Muscle of leg (tissue), 11 donors: ENCODE measurements around the gene OPRL1. TPM values are rescaled to one million over a fixed set of nuclear protein-coding genes. Genes with fewer than 3 reads are reported as not detected.
"Not testable (repeated sequence)": the region's sequence is repeated elsewhere in the genome, so short reads cannot be mapped to it uniquely, and the experiment has no call there.

Experiments
- DNase-seq: peaks from one replicate; pipeline ENCODE4 v3.0.0; 2013
- H3K27ac ChIP-seq: one replicate; pipeline ENCODE4 v1.5.1; 2013; ENCODE audit warnings: mild to moderate bottlenecking, low read length, control low read depth
- H3K27me3 ChIP-seq: one replicate; pipeline ENCODE4 v1.6.1; 2013; ENCODE audit warnings: low read length; ENCODE audit not compliant: control insufficient read depth, insufficient read depth
- H3K36me3 ChIP-seq: one replicate; pipeline ENCODE4 v1.6.1; 2013; ENCODE audit warnings: low read length; ENCODE audit not compliant: control insufficient read depth, insufficient read depth
- H3K4me1 ChIP-seq: one replicate; pipeline ENCODE4 v1.6.1; 2013; ENCODE audit warnings: low read length; ENCODE audit not compliant: control insufficient read depth, insufficient read depth
- H3K4me3 ChIP-seq: one replicate; pipeline ENCODE4 v1.5.1; 2013; ENCODE audit warnings: low read length, control low read depth
- H3K9me3 ChIP-seq: replicated peaks from 2 replicates; pipeline ENCODE4 v1.6.1; 2013; ENCODE audit warnings: low read depth, low read length; ENCODE audit not compliant: control insufficient read depth
- WGBS: methylation state at CpG from one replicate; pipeline ENCODE4 v1.1.5; 2013; ENCODE audit warnings: missing lambda C conversion rate; ENCODE audit not compliant: insufficient coverage; 5-methylcytosine and 5-hydroxymethylcytosine counted together
- polyA plus RNA-seq, 8 donors: library from polyadenylated mRNA; unstranded; fragments of 120-200 nt; gene quantifications; one replicate each; pipeline versions ENCODE4 v1.2.1 to v1.2.3, GENCODE V29; 2013; ENCODE audit warnings: inconsistent platforms in 1 of 8, low replicate concordance in 1 of 8; ENCODE audit not compliant: insufficient read length in 8 of 8, insufficient read depth in 1 of 8
- total RNA-seq: library from RNA; stranded (reverse); fragments of 120-200 nt; gene quantifications from one replicate; pipeline ENCODE4 v1.2.4, GENCODE V29; 2013

Gene OPRL1
- total and polyA plus RNA-seq, 9 donors, result 0.93 to 1.4 (median 1.3) TPM

DNA sequence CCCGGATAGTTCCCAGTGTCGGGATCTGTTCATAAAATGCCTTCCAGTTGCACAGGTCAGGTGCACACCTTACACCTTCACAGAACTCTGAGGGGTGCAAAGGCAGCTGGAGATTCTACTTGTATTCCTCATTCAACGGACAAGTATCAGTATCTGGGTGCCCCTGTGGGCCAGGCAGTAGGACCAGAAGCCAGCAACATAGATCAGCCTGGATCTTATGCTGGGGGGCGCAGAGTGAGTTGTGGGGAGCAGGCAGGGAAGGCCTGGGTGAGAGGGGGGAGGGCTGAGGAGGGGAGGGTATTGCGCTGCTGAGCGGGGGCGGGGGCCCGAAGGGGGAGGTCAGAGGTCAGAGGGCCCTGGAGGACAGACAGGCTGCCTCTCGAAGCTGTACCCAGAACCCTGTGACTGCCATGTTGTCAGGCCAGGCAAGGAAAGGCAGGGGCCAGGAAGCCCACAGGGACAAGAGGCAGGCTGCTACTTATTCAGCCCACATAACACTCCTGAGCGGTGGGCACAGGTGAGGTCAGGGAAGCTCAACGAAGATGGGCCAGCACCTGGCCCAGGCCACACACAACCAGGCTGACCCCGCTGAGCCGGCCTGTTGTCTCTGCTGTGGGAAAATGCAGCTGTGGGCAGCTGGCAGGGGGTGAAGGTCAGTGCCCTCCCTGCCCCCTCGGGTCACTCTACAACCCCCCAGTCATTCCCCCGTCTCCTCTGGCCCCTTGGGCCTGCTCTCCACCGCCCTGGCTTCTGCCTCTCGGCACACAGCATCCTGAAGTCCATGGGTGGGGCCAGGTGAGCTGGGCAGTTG lies 1.1 kb downstream of the OPRL1 start:
- Histone ChIP-seq H3K4me3 (peak overlapping the region; percentile 40), H3K4me1 (peaks cover 42% of the 10 kb centered on the region), H3K27me3 (peaks cover 44% of the 10 kb centered on the region), H3K27ac (no peak overlapping the region), H3K9me3 (no peaks in the 10 kb centered on the region), H3K36me3 (no peaks in the 10 kb centered on the region)
- no peak for DNase-seq
- WGBS, result 58% methylated on average over 10 of the region's 17 CpGs

DNA sequence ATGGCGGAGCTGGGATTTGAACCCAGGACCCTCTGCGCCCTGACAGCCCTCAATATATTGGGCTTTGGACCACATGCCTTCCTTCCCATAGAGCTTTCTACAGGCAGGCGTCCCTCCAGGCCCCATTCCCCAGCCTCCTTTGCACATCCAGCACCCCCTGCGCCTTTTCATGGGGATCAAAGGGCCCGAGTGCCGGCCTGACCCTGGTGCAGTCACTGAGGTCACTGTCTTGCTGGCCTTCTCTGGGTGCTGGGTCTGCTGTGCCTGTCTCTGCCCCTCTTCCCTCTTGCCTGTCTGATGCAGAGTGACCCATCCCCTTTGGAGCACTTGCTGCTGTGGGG lies 1.7 kb downstream of the OPRL1 start:
- Histone ChIP-seq H3K27ac (no peak overlapping the region), H3K9me3 (peaks cover under 1% of the 10 kb centered on the region), H3K4me3 (no peak overlapping the region), H3K36me3 (no peaks in the 10 kb centered on the region), H3K4me1 (peaks cover 42% of the 10 kb centered on the region), H3K27me3 (peaks cover 49% of the 10 kb centered on the region)
- DNase-seq, result no peak
- WGBS, result 83% methylated on average over 6 of the region's 6 CpGs

DNA sequence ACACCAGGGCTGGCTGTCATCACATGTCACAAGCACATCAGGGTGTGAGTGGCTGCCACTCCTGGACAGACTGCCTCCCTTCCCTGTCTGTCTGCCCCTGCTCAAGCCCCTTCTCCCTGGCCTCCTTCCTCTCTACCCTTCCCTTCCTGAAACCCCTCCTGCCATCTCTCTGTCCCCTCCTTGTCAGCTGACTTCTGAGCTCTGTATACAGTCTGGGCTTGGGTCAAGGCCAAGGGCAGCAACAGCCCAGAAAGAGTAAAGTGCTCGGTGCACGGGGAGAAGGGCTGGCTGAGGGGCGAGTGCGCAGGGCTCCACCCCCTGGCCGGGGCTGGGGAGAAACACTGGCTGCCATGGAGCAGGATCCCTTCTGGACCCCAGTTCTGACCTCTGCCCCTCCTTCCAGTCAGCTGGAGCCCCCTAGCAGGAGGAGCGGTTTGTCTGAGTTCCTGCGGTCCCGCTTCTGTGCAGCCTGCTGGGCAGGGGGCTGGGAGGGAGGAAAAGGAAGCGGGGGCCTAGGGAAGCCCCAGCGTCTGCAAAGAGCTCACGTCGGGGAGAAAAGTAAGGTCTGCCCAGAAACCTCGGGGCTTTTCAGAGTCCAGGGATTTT lies 2.3 kb downstream of the OPRL1 start:
- no peak for DNase-seq
- H3K4me3 ChIP-seq, result no peak overlapping the region
- peaks cover 42% of the 10 kb centered on the region for H3K4me1 ChIP-seq
- H3K9me3 ChIP-seq, result peaks cover 3% of the 10 kb centered on the region
- no peaks in the 10 kb centered on the region for H3K36me3 ChIP-seq
- peaks cover 51% of the 10 kb centered on the region for H3K27me3 ChIP-seq
- H3K27ac ChIP-seq, result no peak overlapping the region
- WGBS, result 10% methylated on average over 10 of the region's 13 CpGs

DNA sequence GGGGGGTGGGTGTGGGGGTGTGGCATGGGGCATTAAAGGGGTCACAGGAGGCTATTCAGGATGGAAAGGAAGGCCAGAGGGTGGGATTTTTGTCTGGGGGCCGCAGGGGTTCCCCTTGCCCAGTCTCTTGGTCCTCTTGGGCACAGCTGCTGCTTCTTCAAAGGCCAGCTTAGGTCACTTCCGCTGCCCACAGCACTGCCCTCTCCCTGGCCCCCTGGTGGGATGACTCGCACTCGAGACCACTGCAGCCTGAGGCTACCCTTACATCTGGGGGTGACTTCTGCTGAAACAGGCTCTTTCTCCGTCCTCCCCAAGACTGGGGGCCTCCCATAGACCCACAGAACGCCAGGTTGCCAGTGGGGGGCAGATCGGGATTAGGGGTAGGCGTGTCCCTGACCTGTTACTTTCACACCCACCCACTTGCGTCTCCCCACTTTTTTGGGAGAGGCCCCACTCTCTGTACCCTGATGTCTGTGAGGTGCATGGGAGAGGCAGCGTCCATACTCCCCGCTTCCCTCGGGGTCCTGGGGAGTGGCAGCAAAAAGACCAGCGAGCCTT lies 3.0 kb downstream of the OPRL1 start:
- WGBS, result 6% methylated on average over 7 of the region's 13 CpGs
- Histone ChIP-seq H3K27ac (no peak overlapping the region), H3K27me3 (peaks cover 54% of the 10 kb centered on the region), H3K4me3 (peak overlapping the region; percentile 26), H3K4me1 (peaks cover 42% of the 10 kb centered on the region), H3K36me3 (no peaks in the 10 kb centered on the region), H3K9me3 (peaks cover 7% of the 10 kb centered on the region)
- no peak for DNase-seq

DNA sequence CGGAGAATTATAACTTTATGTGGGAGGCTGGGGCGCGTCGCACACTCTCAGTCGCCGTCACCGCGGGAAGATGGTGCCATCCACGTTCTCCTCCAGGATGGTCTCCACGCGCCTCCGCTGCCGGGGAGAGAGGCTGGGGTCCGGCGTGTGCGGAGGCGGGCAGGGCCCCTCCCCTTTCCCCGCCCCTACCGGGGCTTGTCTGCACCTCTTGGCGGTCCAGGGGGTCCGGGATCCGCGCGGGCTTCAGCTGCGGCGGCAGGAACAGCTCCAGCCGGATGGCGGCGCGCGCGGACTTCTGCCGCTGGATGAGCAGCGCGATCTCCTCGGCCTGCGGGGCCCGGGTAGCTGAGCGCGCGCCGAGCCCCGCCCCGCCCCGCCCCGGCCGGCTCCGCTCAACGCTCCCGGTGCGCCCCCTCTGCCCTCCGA lies 3.5 kb downstream of the OPRL1 start:
- Histone ChIP-seq H3K9me3 (peaks cover 8% of the 10 kb centered on the region), H3K27ac (no peak overlapping the region), H3K4me1 (peaks cover 37% of the 10 kb centered on the region), H3K36me3 (no peaks in the 10 kb centered on the region), H3K4me3 (peak overlapping the region; percentile 26), H3K27me3 (peaks cover 57% of the 10 kb centered on the region)
- 0% methylated on average over 52 of the region's 52 CpGs for WGBS
- DNase-seq, result peak; percentile 83

DNA sequence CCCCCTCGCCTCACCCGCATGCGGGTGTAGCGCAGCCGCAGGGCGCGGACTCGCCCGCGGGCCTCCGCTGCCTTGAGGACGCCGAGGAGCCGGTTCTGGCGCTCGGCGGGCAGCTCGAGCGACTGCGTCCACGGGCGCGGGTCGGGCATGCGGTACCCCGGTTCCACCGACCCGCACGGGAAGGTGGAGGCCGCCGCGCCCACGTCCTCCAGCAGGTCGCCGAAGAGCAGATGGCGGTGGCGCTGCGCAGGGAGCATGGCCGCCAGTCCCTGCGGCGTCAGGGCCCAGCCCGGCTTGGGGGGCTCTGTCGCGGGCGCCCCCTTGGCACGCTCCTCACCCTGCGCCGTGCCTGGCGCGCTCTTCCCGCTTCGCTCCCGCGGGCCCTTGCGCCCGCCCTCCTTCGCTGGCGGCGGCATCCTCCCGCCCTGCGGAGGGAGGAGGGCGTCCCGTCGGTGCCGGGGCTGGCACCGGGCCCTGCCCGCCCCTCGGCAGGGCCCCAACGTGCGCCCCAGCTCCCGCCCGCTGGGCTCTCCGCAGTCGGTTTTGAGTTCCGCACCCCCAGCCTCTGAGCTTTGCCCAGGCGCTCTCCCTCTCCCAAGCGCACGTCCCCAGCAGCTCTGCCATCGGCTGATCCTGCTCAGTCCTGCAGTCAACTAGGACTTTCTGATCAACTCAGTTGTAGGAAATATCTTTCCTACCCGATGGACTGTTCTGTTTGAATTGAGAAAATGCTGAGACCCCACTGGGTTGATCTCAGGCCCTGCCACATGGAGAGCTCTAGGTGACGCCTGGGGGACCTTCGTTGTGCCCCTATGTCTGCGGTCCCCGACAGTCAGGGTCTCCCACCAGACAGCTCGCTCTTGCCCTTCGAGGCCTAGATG lies 4.2 kb downstream of the OPRL1 start, which contains the start of gene LKAAEAR1:
Gene LKAAEAR1 (minus strand): TSS at position 595 of the 881 bp plus-strand sequence. CDS start 179 bp downstream, at position 416.
- under 1% methylated on average over 82 of the region's 86 CpGs for WGBS
- H3K4me3 ChIP-seq, result peak within 1 kb of the TSS; percentile 26
- H3K27me3 ChIP-seq, result peaks cover 57% of the 10 kb centered on the region
- peaks cover 30% of the 10 kb centered on the region for H3K4me1 ChIP-seq
- H3K9me3 ChIP-seq, result peaks cover 8% of the 10 kb centered on the region
- H3K36me3 ChIP-seq, result no peaks in the 10 kb centered on the region
- DNase-seq, result no peak
- H3K27ac ChIP-seq, result no peak within 1 kb of the TSS

DNA sequence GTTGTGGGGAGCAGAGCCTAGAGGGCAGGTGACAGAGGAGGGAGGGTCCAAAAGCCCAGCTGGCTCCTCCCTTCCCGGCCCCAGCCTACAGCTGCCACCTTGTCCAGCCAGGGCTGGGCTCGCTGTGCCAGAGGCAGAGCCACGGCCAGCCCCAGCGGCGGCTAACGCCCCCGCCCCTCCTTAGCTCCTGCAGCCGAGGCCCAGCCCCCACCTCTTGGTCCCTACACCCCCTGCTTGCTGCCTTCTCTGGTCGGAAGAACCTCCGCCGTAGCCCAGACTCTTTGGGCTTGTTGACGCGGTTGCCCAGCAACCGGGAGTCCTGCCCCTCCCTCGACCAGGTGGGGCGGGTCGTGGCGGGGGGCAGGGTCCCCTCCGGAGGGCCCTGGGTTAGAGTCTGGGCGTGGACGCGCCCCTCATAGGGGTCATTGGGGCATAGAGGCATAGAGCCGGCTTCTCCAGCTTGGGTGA lies 4.8 kb downstream of the OPRL1 start:
- Histone ChIP-seq H3K27me3 (peaks cover 59% of the 10 kb centered on the region), H3K9me3 (peaks cover 8% of the 10 kb centered on the region), H3K27ac (no peak overlapping the region), H3K4me1 (peaks cover 26% of the 10 kb centered on the region), H3K36me3 (no peaks in the 10 kb centered on the region), H3K4me3 (no peak overlapping the region)
- DNase-seq, result no peak
- WGBS, result 4% methylated on average over 23 of the region's 23 CpGs

DNA sequence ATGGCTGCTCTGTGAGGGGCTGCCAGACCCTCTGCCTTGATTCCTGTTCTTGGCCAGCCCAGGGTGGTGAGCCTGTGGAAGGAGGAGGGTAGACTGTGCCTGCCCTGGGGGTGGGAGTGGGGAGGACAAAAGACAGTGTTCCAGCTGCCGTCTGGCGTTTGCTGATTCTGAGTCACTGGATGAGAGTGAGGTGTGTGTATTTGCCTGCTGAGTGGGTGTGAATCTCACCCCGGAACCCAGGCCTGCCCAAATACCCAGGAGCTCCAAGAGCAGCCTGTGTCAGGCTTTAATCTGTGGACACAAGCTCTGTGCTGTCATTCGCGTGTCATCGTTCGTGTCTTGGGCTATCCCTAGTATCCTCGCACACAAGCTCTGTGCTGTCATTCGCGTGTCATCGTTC lies 6.9 kb downstream of the OPRL1 start:
- DNase-seq, result no peak
- WGBS, result 82% methylated on average over 3 of the region's 11 CpGs
- H3K27me3 ChIP-seq, result peaks cover 54% of the 10 kb centered on the region
- H3K4me3 ChIP-seq, result no peak overlapping the region
- no peak overlapping the region for H3K27ac ChIP-seq
- no peaks in the 10 kb centered on the region for H3K36me3 ChIP-seq
- peaks cover 8% of the 10 kb centered on the region for H3K9me3 ChIP-seq
- H3K4me1 ChIP-seq, result peaks cover 22% of the 10 kb centered on the region

DNA sequence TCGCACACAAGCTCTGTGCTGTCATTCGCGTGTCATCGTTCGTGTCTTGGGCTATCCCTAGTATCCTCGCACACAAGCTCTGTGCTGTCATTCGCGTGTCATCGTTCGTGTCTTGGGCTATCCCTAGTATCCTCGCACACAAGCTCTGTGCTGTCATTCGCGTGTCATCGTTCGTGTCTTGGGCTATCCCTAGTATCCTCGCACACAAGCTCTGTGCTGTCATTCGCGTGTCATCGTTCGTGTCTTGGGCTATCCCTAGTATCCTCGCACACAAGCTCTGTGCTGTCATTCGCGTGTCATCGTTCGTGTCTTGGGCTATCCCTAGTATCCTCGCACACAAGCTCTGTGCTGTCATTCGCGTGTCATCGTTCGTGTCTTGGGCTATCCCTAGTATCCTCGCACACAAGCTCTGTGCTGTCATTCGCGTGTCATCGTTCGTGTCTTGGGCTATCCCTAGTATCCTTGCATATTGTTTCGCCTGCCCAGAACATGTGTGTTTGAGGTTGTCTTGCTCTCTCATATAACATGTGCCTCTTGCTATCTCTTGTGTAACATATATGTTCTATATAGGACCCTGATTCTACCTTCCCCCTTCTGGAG lies 7.4 kb downstream of the OPRL1 start:
- WGBS, result no CpG with 5 or more reads among the region's 36 CpGs
- Histone ChIP-seq H3K27me3 (peaks cover 51% of the 10 kb centered on the region), H3K4me1 (peaks cover 18% of the 10 kb centered on the region)
- H3K9me3 ChIP-seq, H3K4me3 ChIP-seq, DNase-seq, H3K27ac ChIP-seq, H3K36me3 ChIP-seq: not testable (repeated sequence)
